Heart right ventricle (tissue), 16 donors: ENCODE data around the gene COG5. TPM values are rescaled to one million over a fixed set of nuclear protein-coding genes. Genes with fewer than 3 reads are reported as not detected.
A peak's percentile ranks its signal among the peaks of the same experiment; 100 is the strongest.

Source experiments
- ATAC-seq, 8 donors: fragments of 200-7000 bp; cut with Tn5 transposase; one replicate each; pipeline ENCODE4 v1.9.1; 2020; ENCODE audit warnings: mild to moderate bottlenecking in 8 of 8, moderate library complexity in 8 of 8, moderate number of reproducible peaks in 1 of 8
- DNase-seq, 2 donors: peaks; one replicate each; pipeline ENCODE4 v3.0.0-alpha.2; 2020
- H3K27ac ChIP-seq, 10 donors: fragments of 200-600 bp; sonication (generic) in 2 of 10; one replicate each; pipeline versions ENCODE4 v1.5.0 to v1.8.0; 2020 to 2022; ENCODE audit warnings: mild to moderate bottlenecking in 3 of 10
- H3K27me3 ChIP-seq, 7 donors: fragments of 200-600 bp; one replicate each; pipeline ENCODE4 v1.8.0; 2021 to 2022; ENCODE audit warnings: mild to moderate bottlenecking in 2 of 7
- H3K36me3 ChIP-seq, 9 donors: fragments of 200-600 bp; sonication (generic) in 1 of 9; one replicate each; pipeline versions ENCODE4 v1.5.0 to v1.8.0; 2020 to 2022; ENCODE audit warnings: mild to moderate bottlenecking in 2 of 9
- H3K4me1 ChIP-seq, 9 donors: fragments of 200-600 bp; sonication (generic) in 1 of 9; one replicate each; pipeline versions ENCODE4 v1.5.0 to v1.8.0; 2020 to 2022; ENCODE audit warnings: mild to moderate bottlenecking in 4 of 9
- H3K4me3 ChIP-seq, 10 donors: fragments of 200-600 bp; sonication (generic) in 2 of 10; one replicate each; pipeline versions ENCODE4 v1.5.0 to v1.8.0; 2020 to 2022; ENCODE audit warnings: mild to moderate bottlenecking in 7 of 10, moderate library complexity in 2 of 10
- H3K9me3 ChIP-seq, 11 donors: fragments of 200-600 bp in 10 of 11; sonication (generic) in 2 of 11; one replicate each; pipeline versions ENCODE4 v1.5.0 to v1.8.0; 2013 to 2022; ENCODE audit warnings: mild to moderate bottlenecking in 2 of 11, control low read depth in 1 of 11, moderate library complexity in 1 of 11
- WGBS, 2 donors: extraction: QIAGEN DNeasy Blood & Tissue Kit; methylation state at CpG; one replicate each; pipeline ENCODE4 v1.1.7; 2013; ENCODE audit warnings: inconsistent platforms in 1 of 2; 5-methylcytosine and 5-hydroxymethylcytosine counted together
- intact Hi-C, 10 donors: fragments of 100-400 bp; cut with DNase I; formaldehyde crosslinking; loops; one replicate each; pipeline versions ENCODE4 v1.11.1 to v1.14.2; 2022
- polyA plus RNA-seq, 2 donors: library from polyadenylated mRNA; stranded (reverse); fragments of 200-250 nt; gene quantifications; one replicate each; pipeline ENCODE4 v1.2.3, GENCODE V29; 2013
- total RNA-seq, 10 donors: library from RNA; stranded (reverse); fragmentation: NEBNext Ultra II Directional in 3 of 10; extraction: Animal tissue kit (Norgen Biotek cat#: 25700) in 3 of 10; gene quantifications; one replicate each; pipeline versions ENCODE4 v1.2.1 to v1.2.4, GENCODE V29; 2021 to 2023
- TF ChIP-seq, protein P1 (sequence below), 9 donors: fragments of 200-600 bp; sonication (generic) in 2 of 9; IDR thresholded peaks; one replicate each; pipeline versions ENCODE4 v1.5.0 to v1.8.0; 2021 to 2022; ENCODE audit warnings: antibody characterized with exemption in 9 of 9, mild to moderate bottlenecking in 5 of 9, moderate library complexity in 1 of 9
- donor health status: Arrhythmogenic right ventricular cardiomyopathy.
- donor health status: ischemic (EF 13 %, LVEDD 7.1; RV severe dilation, severe dysfunction).
- donor health status: healthy with polysubstance abuse.
- donor health status: DM: no; HTN: yes; CAD: no.
- donor health status: DM: no; HTN: no; CAD: no.
- donor health status: ischemic (EF 25% LVEDD 6.9; RV normal size, moderate dysfunction).
- donor health status: ischemic (EF 25% LVEDD 5.7; RV mildly dilated, moderate dysfunction).
- donor health status: healthy.
- donor health status: DM: yes; HTN: yes; CAD: no.
- donor health status: Ischemic cardiomyopathy.
- donor health status: ischemic (EF 35%, LVEDD 5.7; RV mildly dilated, moderate dysfunction).
- donor health status: nonischemic (EF 11% LVEDD 7.7; RV severe dilation, severe dysfunction).
- donor health status: DM: yes; HTN: yes; CAD: no.
- donor health status: PGD.
- donor health status: ischemic (EF 29% LVEDD 5.4; RV normal size, mild dysfunction).
- donor health status: nonischemic (EF 23%, LVEDD 6.1; RV moderate dilation, normal function).

The COG5 gene
- total and polyA plus RNA-seq, 12 donors = 8.4 to 65.8 (median 52.2) TPM

DNA sequence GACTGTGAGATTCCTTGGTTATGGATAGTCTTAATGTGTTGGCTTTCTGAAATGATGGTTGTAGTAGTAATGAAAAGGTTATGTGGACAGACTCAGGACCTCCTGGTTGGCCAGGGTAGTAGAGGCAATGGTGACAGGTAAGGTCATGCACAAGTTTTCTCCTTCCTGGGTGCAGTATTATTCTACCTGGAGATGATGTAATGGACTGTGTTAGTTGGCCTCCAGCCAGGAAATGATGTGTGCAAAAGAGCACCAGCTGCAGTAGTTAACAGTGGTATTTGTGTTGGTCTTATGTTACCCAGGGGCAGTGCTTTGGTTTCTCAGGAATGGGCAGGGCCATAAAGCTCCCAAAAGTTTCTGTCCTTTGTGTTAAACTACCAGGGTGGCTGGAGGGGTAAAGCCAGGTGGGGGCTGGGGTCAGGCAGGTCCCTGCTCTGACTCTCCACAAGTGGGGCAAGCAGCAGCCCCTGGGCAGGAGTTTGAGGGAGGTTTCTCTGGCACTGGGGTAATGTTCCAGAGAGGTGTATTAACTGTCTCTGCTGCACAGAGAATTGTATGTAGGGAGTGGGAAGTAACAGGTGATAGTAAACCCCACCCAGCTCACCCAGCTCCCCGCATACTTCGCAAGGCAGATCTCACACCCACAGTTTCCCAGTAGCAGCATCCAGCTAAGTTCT, 57.6 kb downstream of the COG5 start:
- intact Hi-C loops = no loop called here
- no peak overlapping the region for H3K27ac ChIP-seq
- peaks cover 4 to 20% (median 11%) of the 10 kb centered on the region in 9 donors for H3K4me1 ChIP-seq
- no peaks in the 10 kb centered on the region for H3K27me3 ChIP-seq
- no peaks in the 10 kb centered on the region for H3K9me3 ChIP-seq
- TF ChIP-seq, protein P1, sequence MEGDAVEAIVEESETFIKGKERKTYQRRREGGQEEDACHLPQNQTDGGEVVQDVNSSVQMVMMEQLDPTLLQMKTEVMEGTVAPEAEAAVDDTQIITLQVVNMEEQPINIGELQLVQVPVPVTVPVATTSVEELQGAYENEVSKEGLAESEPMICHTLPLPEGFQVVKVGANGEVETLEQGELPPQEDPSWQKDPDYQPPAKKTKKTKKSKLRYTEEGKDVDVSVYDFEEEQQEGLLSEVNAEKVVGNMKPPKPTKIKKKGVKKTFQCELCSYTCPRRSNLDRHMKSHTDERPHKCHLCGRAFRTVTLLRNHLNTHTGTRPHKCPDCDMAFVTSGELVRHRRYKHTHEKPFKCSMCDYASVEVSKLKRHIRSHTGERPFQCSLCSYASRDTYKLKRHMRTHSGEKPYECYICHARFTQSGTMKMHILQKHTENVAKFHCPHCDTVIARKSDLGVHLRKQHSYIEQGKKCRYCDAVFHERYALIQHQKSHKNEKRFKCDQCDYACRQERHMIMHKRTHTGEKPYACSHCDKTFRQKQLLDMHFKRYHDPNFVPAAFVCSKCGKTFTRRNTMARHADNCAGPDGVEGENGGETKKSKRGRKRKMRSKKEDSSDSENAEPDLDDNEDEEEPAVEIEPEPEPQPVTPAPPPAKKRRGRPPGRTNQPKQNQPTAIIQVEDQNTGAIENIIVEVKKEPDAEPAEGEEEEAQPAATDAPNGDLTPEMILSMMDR (IDR thresholded peaks at IDR 0.05) = no peak
- H3K4me3 ChIP-seq = no peak overlapping the region
- DNase-seq (no peak), ATAC-seq (peak in 6 of 8 donors; percentile 11 to 74 (median 42))
- peaks cover 0 to 11% (median 0%) of the 10 kb centered on the region in 9 donors for H3K36me3 ChIP-seq
- WGBS, 2 donors = 100% methylated on average over 2 of the region's 2 CpGs

DNA sequence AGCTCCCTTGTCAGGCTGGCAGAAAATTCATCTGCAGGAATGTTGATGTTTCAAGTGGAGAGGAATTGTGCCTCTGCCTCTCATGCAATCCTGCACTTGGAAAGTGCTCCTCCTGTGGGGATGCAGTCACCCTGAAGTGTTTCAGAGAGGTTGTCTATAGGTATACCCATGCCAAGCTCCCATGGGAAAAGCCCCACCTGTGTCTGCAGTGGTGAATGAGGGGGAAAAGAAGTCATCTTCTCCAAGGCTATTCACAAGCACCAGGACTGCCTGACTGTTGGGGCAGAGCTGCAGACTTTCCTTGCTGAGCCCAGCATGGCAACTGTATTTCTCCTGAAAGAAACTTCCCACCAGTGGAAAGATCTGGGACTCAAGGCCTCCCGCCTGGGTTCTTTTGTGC, 58.4 kb downstream of the COG5 start:
- TF ChIP-seq, protein P1 (IDR thresholded peaks at IDR 0.05) = no peak
- Histone ChIP-seq H3K27ac (no peak overlapping the region), H3K4me3 (no peak overlapping the region), H3K4me1 (peaks cover 4 to 20% (median 11%) of the 10 kb centered on the region in 9 donors), H3K9me3 (no peaks in the 10 kb centered on the region), H3K36me3 (peaks cover 0 to 11% (median 0%) of the 10 kb centered on the region in 9 donors), H3K27me3 (no peaks in the 10 kb centered on the region)
- ATAC-seq (peak in 1 of 8 donors; percentile 44), DNase-seq (no peak)
- intact Hi-C loops = no loop called here
- WGBS, 2 donors = 100% methylated on average over 1 of the region's 1 CpG

DNA sequence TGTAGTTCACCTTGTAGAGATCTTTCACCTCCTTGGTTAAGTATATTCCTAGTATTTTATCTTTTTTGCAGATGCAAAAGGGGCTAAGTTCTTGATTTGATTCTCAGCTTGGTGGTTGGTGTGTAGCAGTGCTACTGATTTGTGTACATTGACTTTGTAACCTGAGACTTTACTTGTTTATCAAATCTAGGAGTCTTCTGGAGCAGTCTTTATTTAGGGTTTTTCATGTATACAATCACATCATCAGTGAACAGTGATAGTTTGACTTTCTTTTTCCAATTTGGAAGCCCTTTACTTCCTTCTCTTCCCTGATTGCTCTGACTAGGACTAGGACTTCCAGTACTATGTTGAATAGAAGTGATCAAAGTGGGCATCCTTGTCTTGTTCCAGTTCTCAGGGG, 60.0 kb downstream of the COG5 start:
- DNase-seq = no peak
- TF ChIP-seq, protein P1 (IDR thresholded peaks at IDR 0.05) = no peak
- Histone ChIP-seq H3K27ac (no peak overlapping the region), H3K27me3 (no peaks in the 10 kb centered on the region), H3K4me1 (peaks cover 4 to 20% (median 11%) of the 10 kb centered on the region in 9 donors), H3K9me3 (no peaks in the 10 kb centered on the region), H3K36me3 (peaks cover 0 to 11% (median 0%) of the 10 kb centered on the region in 9 donors), H3K4me3 (no peak overlapping the region)
- ATAC-seq = no peak
- intact Hi-C loops = no loop called here

DNA sequence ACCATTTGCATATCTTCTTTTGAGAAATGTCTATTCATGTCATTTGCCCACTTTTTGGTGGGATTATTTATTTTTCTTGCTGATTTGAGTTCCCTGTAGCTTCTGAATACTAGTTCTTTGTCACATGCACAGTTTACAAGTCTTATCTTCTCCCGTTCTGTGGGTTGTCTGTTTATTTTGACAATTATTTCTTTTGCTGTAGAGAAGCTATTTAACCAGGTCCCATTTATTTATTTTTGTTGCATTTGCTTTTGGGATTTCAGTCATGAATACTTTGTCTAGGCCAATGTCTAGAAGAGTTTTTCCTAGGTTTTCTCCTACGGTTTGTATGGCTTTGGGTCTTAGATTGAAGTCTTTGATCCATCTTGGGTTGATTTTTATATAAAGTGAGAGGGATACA, 60.9 kb downstream of the COG5 start:
- TF ChIP-seq, protein P1 (IDR thresholded peaks at IDR 0.05) = no peak
- Histone ChIP-seq H3K27me3 (no peaks in the 10 kb centered on the region), H3K4me3 (no peak overlapping the region), H3K36me3 (peaks cover 0 to 11% (median 0%) of the 10 kb centered on the region in 9 donors), H3K4me1 (peaks cover 4 to 20% (median 11%) of the 10 kb centered on the region in 9 donors), H3K27ac (no peak overlapping the region), H3K9me3 (no peaks in the 10 kb centered on the region)
- intact Hi-C loops = no loop called here
- DNase-seq (no peak), ATAC-seq (no peak)
- WGBS, 2 donors = 85 to 90% methylated on average over 2 of the region's 2 CpGs
